ENCODE measurements around the gene SPNS3.
A peak's percentile ranks its signal among the peaks of the same experiment; 100 is the strongest.

Gene SPNS3

DNA sequence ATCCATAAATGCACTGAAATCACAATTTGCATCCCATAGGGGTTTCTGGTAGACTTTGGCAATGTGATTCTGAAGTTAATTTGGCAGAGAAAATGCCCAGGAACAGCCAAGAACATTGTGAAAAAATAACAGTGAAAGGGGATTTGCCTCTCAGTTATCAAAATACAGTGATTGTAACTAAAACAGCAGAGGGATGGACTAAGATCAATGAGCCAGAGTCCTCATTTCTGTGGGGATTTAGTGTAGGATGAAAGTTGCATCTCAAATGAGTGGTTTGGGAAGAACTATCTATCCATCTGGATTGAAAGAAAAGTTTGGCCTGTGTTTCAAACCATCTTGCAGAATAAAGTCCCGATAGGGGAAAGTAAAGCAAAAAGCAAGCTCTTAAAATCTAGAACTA is 93.4 kb downstream of the SPNS3 start:
- no peaks in the 10 kb centered on the region for H3K79me1 ChIP-seq (ENCODE audit: low read depth, low read length)
- no peak overlapping the region for H2BK12ac ChIP-seq (ENCODE audit: low read length)
- H3K9me3 ChIP-seq (replicated peaks in 1 of 2; ENCODE audit: control insufficient read depth in 2 of 2, insufficient read depth in 1 of 2, low read depth in 1 of 2, low read length in 2 of 2), result no peaks in the 10 kb centered on the region
- H3K4me2 ChIP-seq (ENCODE audit: insufficient read depth, low read length, poor library complexity, severe bottlenecking), result no peak overlapping the region
- no peaks in the 10 kb centered on the region for H3K36me3 ChIP-seq (replicated peaks in 1 of 2; ENCODE audit: control insufficient read depth in 2 of 2, insufficient read depth in 2 of 2, low read length in 2 of 2)
- H4K8ac ChIP-seq (ENCODE audit: low read depth, low read length), result no peak overlapping the region
- H3K14ac ChIP-seq (ENCODE audit: low read length), result no peak overlapping the region
- H4K91ac ChIP-seq (ENCODE audit: low read depth, low read length, poor library complexity), result no peak overlapping the region
- no CpG with 5 or more reads among the region's 1 CpG for WGBS, 2 donors (ENCODE audit: extremely low coverage in 2 of 2, insufficient read length in 2 of 2, insufficient replicate concordance in 1 of 2)
- H2BK120ac ChIP-seq (ENCODE audit: low read depth, low read length), result no peak overlapping the region
- no peak overlapping the region for H3K27ac ChIP-seq (replicated peaks; ENCODE audit: low read length)
- H3K4ac ChIP-seq (ENCODE audit: low read length), result no peak overlapping the region
- no peak overlapping the region for H3K23ac ChIP-seq (ENCODE audit: low read depth, low read length, poor library complexity)
- no peak for DNase-seq (ENCODE audit: low spot score)
- peaks cover 0 to 12% (median 0%) of the 10 kb centered on the region in 3 experiments for H3K27me3 ChIP-seq (ENCODE audit: control insufficient read depth in 3 of 3, insufficient read depth in 3 of 3, low read depth in 1 of 3, low read length in 3 of 3)
- no peak overlapping the region for H2BK5ac ChIP-seq (ENCODE audit: low read length)
- peaks cover 7 to 9% of the 10 kb centered on the region in 2 donors for H3K4me1 ChIP-seq (ENCODE audit: control insufficient read depth in 2 of 2, insufficient read depth in 1 of 2, low read depth in 1 of 2, low read length in 2 of 2)
- H3K9ac ChIP-seq (ENCODE audit: low read depth, low read length, poor library complexity), result no peak overlapping the region
- no peak overlapping the region for H2AFZ ChIP-seq (ENCODE audit: low read length)
- H2AK5ac ChIP-seq (ENCODE audit: low read depth, low read length), result no peak overlapping the region
- no peak overlapping the region for H3K18ac ChIP-seq (ENCODE audit: low read length)
- no peak overlapping the region for H2BK15ac ChIP-seq (ENCODE audit: low read length)
- no peak overlapping the region for H3K4me3 ChIP-seq (ENCODE audit: low read length in 2 of 2)

DNA sequence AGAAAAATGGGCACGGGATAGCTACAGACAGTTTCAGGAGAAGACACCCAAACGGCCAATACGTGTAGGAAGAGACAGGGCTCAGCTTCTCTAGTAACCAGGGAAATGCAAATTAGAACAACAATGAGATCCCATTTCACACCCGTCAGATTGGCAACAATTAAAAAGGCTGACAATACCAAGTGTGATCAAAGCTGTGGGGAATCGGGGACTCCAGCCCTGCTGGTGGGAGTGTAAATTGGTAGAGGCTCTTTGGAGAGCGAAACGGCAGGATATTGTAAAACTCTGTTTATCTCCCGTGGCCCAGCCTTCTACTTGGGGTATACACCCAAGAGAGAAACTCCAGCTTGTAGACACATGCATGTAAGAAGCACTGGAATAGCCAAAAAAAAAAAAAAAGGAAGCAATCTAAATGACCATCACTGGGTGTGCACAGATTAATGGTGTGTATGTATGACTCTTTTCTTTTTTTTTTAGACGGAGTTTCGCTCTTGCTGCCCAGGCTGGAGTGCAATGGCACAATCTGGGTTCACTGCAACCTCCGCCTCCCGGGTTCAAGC is 93.9 kb downstream of the SPNS3 start:
- Histone ChIP-seq H2BK12ac (ENCODE audit: low read length) (no peak overlapping the region), H2BK15ac (ENCODE audit: low read length) (no peak overlapping the region), H3K36me3 (replicated peaks in 1 of 2; ENCODE audit: control insufficient read depth in 2 of 2, insufficient read depth in 2 of 2, low read length in 2 of 2) (no peaks in the 10 kb centered on the region), H3K4me2 (ENCODE audit: insufficient read depth, low read length, poor library complexity, severe bottlenecking) (no peak overlapping the region), H3K9ac (ENCODE audit: low read depth, low read length, poor library complexity) (no peak overlapping the region), H4K91ac (ENCODE audit: low read depth, low read length, poor library complexity) (no peak overlapping the region), H3K14ac (ENCODE audit: low read length) (no peak overlapping the region), H2BK120ac (ENCODE audit: low read depth, low read length) (no peak overlapping the region), H3K9me3 (replicated peaks in 1 of 2; ENCODE audit: control insufficient read depth in 2 of 2, insufficient read depth in 1 of 2, low read depth in 1 of 2, low read length in 2 of 2) (no peaks in the 10 kb centered on the region), H3K4me1 (ENCODE audit: control insufficient read depth in 2 of 2, insufficient read depth in 1 of 2, low read depth in 1 of 2, low read length in 2 of 2) (peaks cover 2 to 4% of the 10 kb centered on the region in 2 donors), H2AK5ac (ENCODE audit: low read depth, low read length) (no peak overlapping the region), H2AFZ (ENCODE audit: low read length) (no peak overlapping the region), H3K27me3 (ENCODE audit: control insufficient read depth in 3 of 3, insufficient read depth in 3 of 3, low read depth in 1 of 3, low read length in 3 of 3) (peaks cover 0 to 15% (median 0%) of the 10 kb centered on the region in 3 experiments), H3K18ac (ENCODE audit: low read length) (no peak overlapping the region), H3K23ac (ENCODE audit: low read depth, low read length, poor library complexity) (no peak overlapping the region), H3K27ac (replicated peaks; ENCODE audit: low read length) (no peak overlapping the region), H4K8ac (ENCODE audit: low read depth, low read length) (no peak overlapping the region), H2BK5ac (ENCODE audit: low read length) (no peak overlapping the region), H3K4me3 (ENCODE audit: low read length in 2 of 2) (no peak overlapping the region), H3K4ac (ENCODE audit: low read length) (no peak overlapping the region), H3K79me1 (ENCODE audit: low read depth, low read length) (no peaks in the 10 kb centered on the region)
- DNase-seq (ENCODE audit: low spot score), result no peak
- no CpG with 5 or more reads among the region's 12 CpGs for WGBS, 2 donors (ENCODE audit: extremely low coverage in 2 of 2, insufficient read length in 2 of 2, insufficient replicate concordance in 1 of 2)

DNA sequence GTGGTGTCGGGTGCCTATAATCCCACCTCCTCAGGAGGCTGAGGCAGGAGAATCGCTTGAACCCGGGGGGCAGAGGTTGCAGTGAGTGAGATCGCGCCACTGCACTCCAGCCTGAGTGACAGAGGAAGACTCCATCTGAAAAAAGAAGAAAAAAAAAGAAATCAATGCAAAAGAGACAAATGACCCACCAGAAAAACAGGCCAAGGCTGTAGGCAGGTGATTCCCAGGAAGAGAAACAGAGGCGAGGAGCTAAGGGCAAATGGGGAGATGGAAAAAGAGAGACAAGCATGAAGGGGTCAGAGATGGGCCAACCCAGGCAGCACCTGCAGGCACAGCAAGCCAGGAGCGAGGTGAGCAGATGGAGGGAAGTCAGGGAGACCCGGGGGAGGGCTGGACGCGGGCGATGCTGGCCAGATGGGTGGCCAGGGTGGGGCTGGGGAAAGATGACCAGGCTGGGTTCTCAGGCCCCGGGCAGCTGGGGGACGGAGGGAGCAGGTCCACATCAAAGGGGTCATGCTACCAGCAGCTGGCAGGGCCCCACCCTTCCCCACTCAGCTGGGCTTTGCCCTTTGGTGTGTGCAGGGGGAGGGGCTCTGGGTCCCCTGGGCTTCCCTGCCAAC is 95.9 kb downstream of the SPNS3 start:
- WGBS, 2 donors (ENCODE audit: extremely low coverage in 2 of 2, insufficient read length in 2 of 2, insufficient replicate concordance in 1 of 2), result no CpG with 5 or more reads among the region's 13 CpGs
- Histone ChIP-seq H3K14ac (ENCODE audit: low read length) (no peak overlapping the region), H2BK15ac (ENCODE audit: low read length) (no peak overlapping the region), H3K36me3 (replicated peaks in 1 of 2; ENCODE audit: control insufficient read depth in 2 of 2, insufficient read depth in 2 of 2, low read length in 2 of 2) (no peaks in the 10 kb centered on the region), H4K91ac (ENCODE audit: low read depth, low read length, poor library complexity) (peak overlapping the region; percentile 81), H3K79me1 (ENCODE audit: low read depth, low read length) (no peaks in the 10 kb centered on the region), H3K18ac (ENCODE audit: low read length) (peak overlapping the region; percentile 45), H3K4me2 (ENCODE audit: insufficient read depth, low read length, poor library complexity, severe bottlenecking) (no peak overlapping the region), H2BK5ac (ENCODE audit: low read length) (no peak overlapping the region), H3K4ac (ENCODE audit: low read length) (no peak overlapping the region), H2BK12ac (ENCODE audit: low read length) (no peak overlapping the region), H3K9ac (ENCODE audit: low read depth, low read length, poor library complexity) (no peak overlapping the region), H2AFZ (ENCODE audit: low read length) (no peak overlapping the region), H3K23ac (ENCODE audit: low read depth, low read length, poor library complexity) (peak overlapping the region; percentile 67), H3K27ac (replicated peaks; ENCODE audit: low read length) (no peak overlapping the region), H2BK120ac (ENCODE audit: low read depth, low read length) (no peak overlapping the region), H3K27me3 (ENCODE audit: control insufficient read depth in 3 of 3, insufficient read depth in 3 of 3, low read depth in 1 of 3, low read length in 3 of 3) (peaks cover 0 to 15% (median 0%) of the 10 kb centered on the region in 3 experiments), H3K4me3 (ENCODE audit: low read length in 2 of 2) (no peak overlapping the region), H3K4me1 (ENCODE audit: control insufficient read depth in 2 of 2, insufficient read depth in 1 of 2, low read depth in 1 of 2, low read length in 2 of 2) (peaks cover 7 to 10% of the 10 kb centered on the region in 2 donors), H2AK5ac (ENCODE audit: low read depth, low read length) (peak overlapping the region; percentile 74), H4K8ac (ENCODE audit: low read depth, low read length) (no peak overlapping the region), H3K9me3 (replicated peaks in 1 of 2; ENCODE audit: control insufficient read depth in 2 of 2, insufficient read depth in 1 of 2, low read depth in 1 of 2, low read length in 2 of 2) (no peaks in the 10 kb centered on the region)
- DNase-seq (ENCODE audit: low spot score), result no peak

DNA sequence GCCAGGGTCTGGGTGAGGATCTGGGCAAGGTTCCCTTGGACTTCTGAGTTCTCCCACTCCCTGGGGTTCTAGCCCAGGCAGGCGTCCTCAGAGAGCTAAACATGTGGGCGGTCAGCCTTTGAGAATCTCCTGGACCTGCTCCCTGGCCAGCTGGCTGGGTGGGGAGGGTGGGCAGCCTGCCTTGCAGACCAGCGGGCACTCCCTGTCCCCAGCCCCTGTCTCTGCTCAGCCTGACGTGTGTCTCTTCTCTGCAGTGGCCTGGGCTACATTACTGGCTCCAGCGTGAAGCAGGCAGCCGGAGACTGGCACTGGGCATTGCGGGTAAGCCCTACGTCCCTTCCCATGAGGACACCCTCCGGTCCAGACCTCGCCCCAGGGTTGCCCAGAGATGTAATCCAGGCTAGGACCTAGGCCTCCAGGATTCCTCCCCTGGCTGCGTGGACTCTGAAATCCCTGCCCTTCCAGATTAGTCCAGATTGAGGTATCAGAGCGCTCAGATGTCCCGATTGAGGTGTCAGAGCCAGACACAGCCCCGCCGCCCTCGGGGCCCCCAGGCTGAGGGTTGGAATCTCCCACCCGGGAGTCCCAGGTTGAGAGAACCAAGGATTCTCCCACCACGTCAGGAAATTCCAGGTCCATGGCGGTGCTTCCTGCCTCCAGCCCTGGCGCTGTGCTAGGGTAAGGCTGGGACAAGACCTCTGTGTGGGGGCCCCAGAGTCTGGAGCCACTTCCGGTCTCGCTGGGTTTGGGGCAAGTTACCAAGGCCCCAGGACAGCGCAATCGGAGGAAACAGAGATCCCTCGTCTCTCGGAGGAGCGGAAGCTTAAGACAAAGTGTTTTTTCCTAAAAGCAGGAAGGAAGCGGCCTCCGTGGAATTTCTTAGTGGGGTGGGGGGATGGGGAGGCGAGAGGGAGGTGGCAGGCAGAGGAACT is 97.3 kb downstream of the SPNS3 start:
- Histone ChIP-seq H3K4me2 (ENCODE audit: insufficient read depth, low read length, poor library complexity, severe bottlenecking) (no peak overlapping the region), H2AFZ (ENCODE audit: low read length) (peak overlapping the region; percentile 45), H3K36me3 (replicated peaks in 1 of 2; ENCODE audit: control insufficient read depth in 2 of 2, insufficient read depth in 2 of 2, low read length in 2 of 2) (no peaks in the 10 kb centered on the region), H2BK120ac (ENCODE audit: low read depth, low read length) (no peak overlapping the region), H2BK12ac (ENCODE audit: low read length) (peak overlapping the region; percentile 84), H3K4me3 (ENCODE audit: low read length in 2 of 2) (no peak overlapping the region), H3K23ac (ENCODE audit: low read depth, low read length, poor library complexity) (no peak overlapping the region), H4K91ac (ENCODE audit: low read depth, low read length, poor library complexity) (no peak overlapping the region), H3K4me1 (ENCODE audit: control insufficient read depth in 2 of 2, insufficient read depth in 1 of 2, low read depth in 1 of 2, low read length in 2 of 2) (peaks cover 10 to 12% of the 10 kb centered on the region in 2 donors), H2AK5ac (ENCODE audit: low read depth, low read length) (peak overlapping the region; percentile 74), H3K9me3 (replicated peaks in 1 of 2; ENCODE audit: control insufficient read depth in 2 of 2, insufficient read depth in 1 of 2, low read depth in 1 of 2, low read length in 2 of 2) (no peaks in the 10 kb centered on the region), H2BK15ac (ENCODE audit: low read length) (peak overlapping the region; percentile 67), H3K27ac (replicated peaks; ENCODE audit: low read length) (no peak overlapping the region), H3K14ac (ENCODE audit: low read length) (peak overlapping the region; percentile 21), H3K27me3 (ENCODE audit: control insufficient read depth in 3 of 3, insufficient read depth in 3 of 3, low read depth in 1 of 3, low read length in 3 of 3) (peaks cover 0 to 15% (median 0%) of the 10 kb centered on the region in 3 experiments), H3K79me1 (ENCODE audit: low read depth, low read length) (no peaks in the 10 kb centered on the region), H3K18ac (ENCODE audit: low read length) (peak overlapping the region; percentile 85), H3K4ac (ENCODE audit: low read length) (no peak overlapping the region), H2BK5ac (ENCODE audit: low read length) (no peak overlapping the region), H3K9ac (ENCODE audit: low read depth, low read length, poor library complexity) (peak overlapping the region; percentile 44), H4K8ac (ENCODE audit: low read depth, low read length) (no peak overlapping the region)
- WGBS, 2 donors (ENCODE audit: extremely low coverage in 2 of 2, insufficient read length in 2 of 2, insufficient replicate concordance in 1 of 2), result no CpG with 5 or more reads among the region's 30 CpGs
- no peak for DNase-seq (ENCODE audit: low spot score)

All from neuronal stem cell (in vitro differentiated cells).